Liver (tissue), 3 donors: ENCODE data around the gene SLC12A8.

Experiments
- EGR1 ChIP-seq, 2 donors: IDR thresholded peaks; 2 replicates each; pipeline ENCODE4 v1.6.1; 2016 to 2018; ENCODE audit warnings: antibody characterized with exemption in 2 of 2, low read depth in 2 of 2
- GABPA ChIP-seq, 2 donors: IDR thresholded peaks in 1 of 2; conservative IDR thresholded peaks in 1 of 2; 2 replicates each; pipeline ENCODE4 v1.6.1; 2016; ENCODE audit warnings: antibody characterized with exemption in 2 of 2, mild to moderate bottlenecking in 1 of 2, moderate library complexity in 1 of 2
- HNF4A ChIP-seq, 2 donors: conservative IDR thresholded peaks; 2 replicates each; pipeline ENCODE4 v1.6.1; 2016; ENCODE audit warnings: antibody characterized with exemption in 2 of 2, mild to moderate bottlenecking in 2 of 2
- HNF4G ChIP-seq: IDR thresholded peaks from 2 replicates; pipeline ENCODE4 v1.6.1; 2016; ENCODE audit warnings: antibody characterized with exemption
- JUND ChIP-seq, 2 donors: IDR thresholded peaks; 2 replicates each; pipeline ENCODE4 v1.6.1; 2016; ENCODE audit warnings: antibody characterized with exemption in 2 of 2
- RAD21 ChIP-seq, 2 donors: IDR thresholded peaks; 2 replicates each; pipeline ENCODE4 v1.6.1; 2016; ENCODE audit warnings: antibody characterized with exemption in 2 of 2, mild to moderate bottlenecking in 2 of 2
- RXRA ChIP-seq, 2 donors: IDR thresholded peaks; 2 replicates each; pipeline ENCODE4 v1.6.1; 2017 to 2018; ENCODE audit warnings: antibody characterized with exemption in 2 of 2, mild to moderate bottlenecking in 1 of 2
- TAF1 ChIP-seq: conservative IDR thresholded peaks from 2 replicates; pipeline ENCODE4 v1.6.1; 2016; ENCODE audit warnings: antibody characterized with exemption, mild to moderate bottlenecking
- YY1 ChIP-seq: IDR thresholded peaks from 2 replicates; pipeline ENCODE4 v1.6.1; 2016; ENCODE audit warnings: antibody characterized with exemption, mild to moderate bottlenecking
- TF ChIP-seq, protein P1 (sequence below): fragments of 150-350 bp; IDR thresholded peaks from 2 replicates; pipeline ENCODE4 v1.5.1; 2017; ENCODE audit warnings: improper control_type of control experiment, low read depth, low read length; ENCODE audit not compliant: missing input control
- TF ChIP-seq, protein P2 (sequence below): IDR thresholded peaks from 2 replicates; pipeline ENCODE4 v1.6.1; 2016; ENCODE audit warnings: antibody characterized with exemption, mild to moderate bottlenecking
- TF ChIP-seq, protein P3 (sequence below): IDR thresholded peaks from 2 replicates; pipeline ENCODE4 v1.6.1; 2016; ENCODE audit warnings: antibody characterized with exemption
- TF ChIP-seq, protein P4 (sequence below): IDR thresholded peaks from 2 replicates; pipeline ENCODE4 v1.6.1; 2016; ENCODE audit warnings: antibody characterized with exemption
- donor health status: healthy.
- donor health status: healthy.

DNA sequence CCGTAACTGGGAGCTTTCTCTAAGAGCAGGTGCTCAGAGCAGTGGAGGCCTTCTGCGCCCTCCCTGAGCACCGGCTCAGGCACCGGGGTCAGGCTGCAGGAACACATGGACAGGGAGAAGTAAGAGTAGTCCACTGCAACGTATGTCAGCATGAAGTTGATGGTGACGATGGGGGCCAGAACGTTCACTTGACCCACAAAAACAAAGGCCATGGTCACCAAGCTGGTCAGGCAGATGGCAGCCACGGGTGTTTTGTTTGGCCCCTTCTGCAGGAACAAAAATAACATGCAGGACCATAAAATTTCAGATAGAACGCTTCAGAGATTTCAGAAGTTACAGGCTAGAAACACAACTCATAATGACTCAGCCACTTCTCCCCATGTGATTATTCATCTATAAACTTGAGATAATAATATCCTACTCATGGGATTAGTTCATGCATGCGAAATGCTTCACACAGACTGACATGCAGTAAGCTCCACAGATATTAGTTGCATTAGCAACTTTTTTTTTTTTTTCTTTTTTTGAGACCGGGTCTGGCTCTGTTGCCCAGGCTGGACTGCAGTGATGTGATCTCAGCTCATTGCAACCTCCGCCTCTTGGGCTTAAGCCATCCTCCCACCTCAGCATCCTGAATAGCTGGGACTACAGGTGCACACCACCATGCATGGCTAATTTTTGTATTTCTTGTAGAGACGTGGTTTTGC, 104.5 kb downstream of the SLC12A8 start:
- TF ChIP-seq HNF4A (conservative IDR thresholded peaks at IDR 0.05) (no peak), RXRA (IDR thresholded peaks at IDR 0.05) (no peak), RAD21 (IDR thresholded peaks at IDR 0.05) (no peak), TAF1 (no peak), GABPA (IDR thresholded peaks at IDR 0.05 in 1 of 2, conservative IDR thresholded peaks at IDR 0.05 in 1 of 2) (no peak), EGR1 (IDR thresholded peaks at IDR 0.05; ENCODE audit: low read depth in 2 of 2) (no peak), YY1 (no peak), JUND (IDR thresholded peaks at IDR 0.05) (no peak), HNF4G (no peak)
- TF ChIP-seq, protein P1, sequence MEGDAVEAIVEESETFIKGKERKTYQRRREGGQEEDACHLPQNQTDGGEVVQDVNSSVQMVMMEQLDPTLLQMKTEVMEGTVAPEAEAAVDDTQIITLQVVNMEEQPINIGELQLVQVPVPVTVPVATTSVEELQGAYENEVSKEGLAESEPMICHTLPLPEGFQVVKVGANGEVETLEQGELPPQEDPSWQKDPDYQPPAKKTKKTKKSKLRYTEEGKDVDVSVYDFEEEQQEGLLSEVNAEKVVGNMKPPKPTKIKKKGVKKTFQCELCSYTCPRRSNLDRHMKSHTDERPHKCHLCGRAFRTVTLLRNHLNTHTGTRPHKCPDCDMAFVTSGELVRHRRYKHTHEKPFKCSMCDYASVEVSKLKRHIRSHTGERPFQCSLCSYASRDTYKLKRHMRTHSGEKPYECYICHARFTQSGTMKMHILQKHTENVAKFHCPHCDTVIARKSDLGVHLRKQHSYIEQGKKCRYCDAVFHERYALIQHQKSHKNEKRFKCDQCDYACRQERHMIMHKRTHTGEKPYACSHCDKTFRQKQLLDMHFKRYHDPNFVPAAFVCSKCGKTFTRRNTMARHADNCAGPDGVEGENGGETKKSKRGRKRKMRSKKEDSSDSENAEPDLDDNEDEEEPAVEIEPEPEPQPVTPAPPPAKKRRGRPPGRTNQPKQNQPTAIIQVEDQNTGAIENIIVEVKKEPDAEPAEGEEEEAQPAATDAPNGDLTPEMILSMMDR: no peak
- TF ChIP-seq, protein P2, sequence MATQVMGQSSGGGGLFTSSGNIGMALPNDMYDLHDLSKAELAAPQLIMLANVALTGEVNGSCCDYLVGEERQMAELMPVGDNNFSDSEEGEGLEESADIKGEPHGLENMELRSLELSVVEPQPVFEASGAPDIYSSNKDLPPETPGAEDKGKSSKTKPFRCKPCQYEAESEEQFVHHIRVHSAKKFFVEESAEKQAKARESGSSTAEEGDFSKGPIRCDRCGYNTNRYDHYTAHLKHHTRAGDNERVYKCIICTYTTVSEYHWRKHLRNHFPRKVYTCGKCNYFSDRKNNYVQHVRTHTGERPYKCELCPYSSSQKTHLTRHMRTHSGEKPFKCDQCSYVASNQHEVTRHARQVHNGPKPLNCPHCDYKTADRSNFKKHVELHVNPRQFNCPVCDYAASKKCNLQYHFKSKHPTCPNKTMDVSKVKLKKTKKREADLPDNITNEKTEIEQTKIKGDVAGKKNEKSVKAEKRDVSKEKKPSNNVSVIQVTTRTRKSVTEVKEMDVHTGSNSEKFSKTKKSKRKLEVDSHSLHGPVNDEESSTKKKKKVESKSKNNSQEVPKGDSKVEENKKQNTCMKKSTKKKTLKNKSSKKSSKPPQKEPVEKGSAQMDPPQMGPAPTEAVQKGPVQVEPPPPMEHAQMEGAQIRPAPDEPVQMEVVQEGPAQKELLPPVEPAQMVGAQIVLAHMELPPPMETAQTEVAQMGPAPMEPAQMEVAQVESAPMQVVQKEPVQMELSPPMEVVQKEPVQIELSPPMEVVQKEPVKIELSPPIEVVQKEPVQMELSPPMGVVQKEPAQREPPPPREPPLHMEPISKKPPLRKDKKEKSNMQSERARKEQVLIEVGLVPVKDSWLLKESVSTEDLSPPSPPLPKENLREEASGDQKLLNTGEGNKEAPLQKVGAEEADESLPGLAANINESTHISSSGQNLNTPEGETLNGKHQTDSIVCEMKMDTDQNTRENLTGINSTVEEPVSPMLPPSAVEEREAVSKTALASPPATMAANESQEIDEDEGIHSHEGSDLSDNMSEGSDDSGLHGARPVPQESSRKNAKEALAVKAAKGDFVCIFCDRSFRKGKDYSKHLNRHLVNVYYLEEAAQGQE: no peak
- TF ChIP-seq, protein P3, sequence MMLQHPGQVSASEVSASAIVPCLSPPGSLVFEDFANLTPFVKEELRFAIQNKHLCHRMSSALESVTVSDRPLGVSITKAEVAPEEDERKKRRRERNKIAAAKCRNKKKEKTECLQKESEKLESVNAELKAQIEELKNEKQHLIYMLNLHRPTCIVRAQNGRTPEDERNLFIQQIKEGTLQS: no peak
- TF ChIP-seq, protein P4, sequence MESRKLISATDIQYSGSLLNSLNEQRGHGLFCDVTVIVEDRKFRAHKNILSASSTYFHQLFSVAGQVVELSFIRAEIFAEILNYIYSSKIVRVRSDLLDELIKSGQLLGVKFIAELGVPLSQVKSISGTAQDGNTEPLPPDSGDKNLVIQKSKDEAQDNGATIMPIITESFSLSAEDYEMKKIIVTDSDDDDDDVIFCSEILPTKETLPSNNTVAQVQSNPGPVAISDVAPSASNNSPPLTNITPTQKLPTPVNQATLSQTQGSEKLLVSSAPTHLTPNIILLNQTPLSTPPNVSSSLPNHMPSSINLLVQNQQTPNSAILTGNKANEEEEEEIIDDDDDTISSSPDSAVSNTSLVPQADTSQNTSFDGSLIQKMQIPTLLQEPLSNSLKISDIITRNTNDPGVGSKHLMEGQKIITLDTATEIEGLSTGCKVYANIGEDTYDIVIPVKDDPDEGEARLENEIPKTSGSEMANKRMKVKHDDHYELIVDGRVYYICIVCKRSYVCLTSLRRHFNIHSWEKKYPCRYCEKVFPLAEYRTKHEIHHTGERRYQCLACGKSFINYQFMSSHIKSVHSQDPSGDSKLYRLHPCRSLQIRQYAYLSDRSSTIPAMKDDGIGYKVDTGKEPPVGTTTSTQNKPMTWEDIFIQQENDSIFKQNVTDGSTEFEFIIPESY: no peak
